GM12878 (cell line): ENCODE data around the gene PRPS1. TPM values are rescaled to one million over a fixed set of nuclear protein-coding genes. Genes with fewer than 3 reads are reported as not detected.

Experiments used
- ATAC-seq: fragments of 200-7000 bp; cut with Tn5 transposase; 3 replicates; pipeline ENCODE4 v1.9.1; 2020; ENCODE audit warnings: mild to moderate bottlenecking, moderate library complexity
- BruUV-seq: library from RNA; stranded (reverse); fragments of 400-500 nt; replicated peaks from 2 replicates; lab custom pipeline; 2021; lab: Mats Ljungman, UMichigan
- CTCF ChIA-PET: fragments of 300-600 bp; sonication (Branson Sonifier 250); formaldehyde crosslinking; extraction: SDS; loops from one replicate; lab custom pipeline; 2021; ENCODE audit warnings: inconsistent platforms; lab: Yijun Ruan, JAX
- POLR2A ChIA-PET: fragments of 350-600 bp; formaldehyde crosslinking; extraction: SDS; loops from one replicate; lab custom pipeline; 2021; ENCODE audit warnings: inconsistent platforms; lab: Charles Lee
- RAD21 ChIA-PET: fragments of 300-600 bp; sonication (Branson Sonifier 250); formaldehyde crosslinking; loops from one replicate; lab custom pipeline; 2023; ENCODE audit warnings: antibody characterized with exemption; ENCODE audit not compliant: unreplicated experiment; lab: Charles Lee
- SMC1A ChIA-PET: fragments of 300-600 bp; sonication (Branson Sonifier 250); formaldehyde crosslinking; loops from one replicate; lab custom pipeline; 2023; ENCODE audit not compliant: unreplicated experiment, uncharacterized antibody; lab: Charles Lee
- DNase-seq: peaks from one replicate; pipeline ENCODE4 v3.0.0-alpha.2; 2011; ENCODE audit warnings: low read depth, low spot score
- FAIRE-seq: peaks from 3 replicates; lab custom pipeline; 2011; peaks lifted over from hg19 to GRCh38; lab: Jason Lieb, UNC
- H2AFZ ChIP-seq: 2 replicates; pipeline ENCODE4 v1.6.0; 2011; ENCODE audit warnings: low read depth, low read length, control low read depth; ENCODE audit not compliant: control insufficient read depth
- H3K27ac ChIP-seq: 2 replicates; pipeline ENCODE4 v1.5.1; 2011; ENCODE audit warnings: control low read depth; ENCODE audit not compliant: control insufficient read depth, insufficient read depth
- H3K27me3 ChIP-seq, 2 experiments: replicated peaks in 1 of 2; 2 replicates each; pipeline versions ENCODE4 v1.6.0 to v1.6.1; 2011; ENCODE audit warnings: low read length in 1 of 2; ENCODE audit not compliant: control insufficient read depth in 2 of 2, insufficient read depth in 2 of 2
- H3K36me3 ChIP-seq, 2 experiments: 2 replicates each; pipeline ENCODE4 v1.5.1; 2011; ENCODE audit warnings: low read length in 1 of 2; ENCODE audit not compliant: control insufficient read depth in 2 of 2, insufficient read depth in 2 of 2
- H3K4me1 ChIP-seq: 2 replicates; pipeline ENCODE4 v1.6.1; 2011; ENCODE audit warnings: mild to moderate bottlenecking, low read length, moderate library complexity, mixed read lengths; ENCODE audit not compliant: control insufficient read depth, insufficient read depth
- H3K4me2 ChIP-seq: 2 replicates; pipeline ENCODE4 v1.6.0; 2011; ENCODE audit warnings: control low read depth; ENCODE audit not compliant: control insufficient read depth, insufficient read depth
- H3K4me3 ChIP-seq: fragments of 200-600 bp; sonication (generic); 2 replicates; pipeline ENCODE4 v1.5.1; 2016
- H3K79me2 ChIP-seq: 2 replicates; pipeline ENCODE4 v1.6.0; 2011; ENCODE audit warnings: low read length; ENCODE audit not compliant: control insufficient read depth, insufficient read depth
- H3K9ac ChIP-seq: 2 replicates; pipeline ENCODE4 v1.8.0; 2011; ENCODE audit warnings: low read length, control low read depth, mixed read lengths; ENCODE audit not compliant: control insufficient read depth, insufficient read depth
- H3K9me3 ChIP-seq: replicated peaks from 3 replicates; pipeline ENCODE4 v1.5.1; 2011; ENCODE audit warnings: mild to moderate bottlenecking, low read length; ENCODE audit not compliant: control insufficient read depth, insufficient read depth
- H4K20me1 ChIP-seq: 2 replicates; pipeline ENCODE4 v1.6.0; 2011; ENCODE audit not compliant: control insufficient read depth, insufficient read depth
- ATF3 ChIP-seq: IDR thresholded peaks from 2 replicates; pipeline ENCODE4 v1.6.1; 2011; ENCODE audit warnings: low read depth, mild to moderate bottlenecking, low read length, moderate library complexity, borderline replicate concordance; ENCODE audit errors: extremely low read depth
- CBX3 ChIP-seq: fragments of 200-600 bp; sonication (generic); IDR thresholded peaks from 2 replicates; pipeline ENCODE4 v1.6.1; 2016; ENCODE audit warnings: low read depth, borderline replicate concordance
- ELK1 ChIP-seq: IDR thresholded peaks from 2 replicates; pipeline ENCODE4 v1.6.1; 2012; ENCODE audit warnings: low read depth, low read length, improper control_type of control experiment
- IKZF1 ChIP-seq: fragments of 450-650 bp; conservative IDR thresholded peaks from 2 replicates; pipeline ENCODE4 v1.6.1; 2017; ENCODE audit warnings: antibody characterized with exemption, mild to moderate bottlenecking
- IKZF2 ChIP-seq, 2 experiments: fragments of 450-650 bp; IDR thresholded peaks; 2 replicates each; pipeline ENCODE4 v1.6.1; 2017; ENCODE audit warnings: mild to moderate bottlenecking in 2 of 2, moderate library complexity in 2 of 2
- IRF4 ChIP-seq: IDR thresholded peaks from 2 replicates; pipeline ENCODE4 v1.6.1; 2011; ENCODE audit warnings: low read depth, low read length
- LARP7 ChIP-seq: fragments of 450-650 bp; IDR thresholded peaks from 2 replicates; pipeline ENCODE4 v1.6.1; 2017; ENCODE audit warnings: mild to moderate bottlenecking
- MLLT1 ChIP-seq: fragments of 450-650 bp; IDR thresholded peaks from 2 replicates; pipeline ENCODE4 v1.6.1; 2016; ENCODE audit warnings: mild to moderate bottlenecking
- PAX8 ChIP-seq: fragments of 450-650 bp; IDR thresholded peaks from 2 replicates; pipeline ENCODE4 v1.6.1; 2017; ENCODE audit warnings: mild to moderate bottlenecking, moderate library complexity
- POLR2A ChIP-seq: IDR thresholded peaks from 2 replicates; pipeline ENCODE4 v1.6.1; 2011; ENCODE audit warnings: low read depth, mild to moderate bottlenecking, low read length
- RUNX3 ChIP-seq: IDR thresholded peaks from 2 replicates; pipeline ENCODE4 v1.6.1; 2012; ENCODE audit warnings: low read length, inconsistent platforms
- SMARCA5 ChIP-seq: fragments of 450-650 bp; IDR thresholded peaks from 2 replicates; pipeline ENCODE4 v1.6.1; 2017; ENCODE audit warnings: mild to moderate bottlenecking
- SPI1 ChIP-seq: IDR thresholded peaks from 2 replicates; pipeline ENCODE4 v1.6.1; 2011; ENCODE audit warnings: low read depth, mild to moderate bottlenecking, low read length, moderate library complexity, borderline replicate concordance; ENCODE audit not compliant: insufficient read depth
- SUZ12 ChIP-seq: fragments of 200-600 bp; sonication (generic); IDR thresholded peaks from one replicate; pipeline ENCODE4 v1.6.1; 2018; ENCODE audit warnings: antibody characterized with exemption, mild to moderate bottlenecking; ENCODE audit not compliant: unreplicated experiment
- USF1 ChIP-seq: IDR thresholded peaks from 2 replicates; pipeline ENCODE4 v1.6.1; 2011; ENCODE audit warnings: borderline replicate concordance, low read depth, mild to moderate bottlenecking, moderate library complexity, mixed read lengths, low read length; ENCODE audit not compliant: insufficient read depth; ENCODE audit errors: extremely low read length
- ZNF274 ChIP-seq: IDR thresholded peaks from one replicate; pipeline ENCODE4 v1.8.0; 2011; ENCODE audit not compliant: insufficient read length, insufficient read depth
- WGBS: methylation state at CpG from one replicate; pipeline ENCODE4 v1.1.6; 2016; ENCODE audit warnings: low lambda C conversion rate; ENCODE audit not compliant: insufficient replicate concordance, insufficient coverage; ENCODE audit errors: missing lambda C conversion rate; 5-methylcytosine and 5-hydroxymethylcytosine counted together
- in situ Hi-C: fragments of 300-500 bp; cut with MboI; formaldehyde crosslinking; loops from 9 replicates; pipeline ENCODE4 v1.14.3; 2018; ENCODE audit warnings: mixed read lengths
- intact Hi-C: fragments of 100-400 bp; cut with micrococcal nuclease; formaldehyde crosslinking; loops from one replicate; pipeline ENCODE4 v1.14.2; 2022; ENCODE audit not compliant: unreplicated experiment
- polyA plus RNA-seq, 11 experiments: library from polyadenylated mRNA; depleted of rRNA in 4 of 11; unstranded in 6 of 11; stranded (reverse) in 5 of 11; fragments of >200 nt; fragmentation: Nextera tagmentation in 4 of 11; fragmentation: Illumina TruSeq in 1 of 11; extraction: Ambion mirVana in 4 of 11; extraction: Trizol in 1 of 11; gene quantifications; 1 replicate in 1 of 11; 2 replicates in 10 of 11; pipeline versions ENCODE4 v1.2.1 to v1.2.3, GENCODE V29; 2011 to 2016; ENCODE audit warnings: inconsistent platforms in 2 of 11, missing spikeins in 2 of 11, low read depth in 1 of 11
- total RNA-seq, 4 experiments: library from RNA; depleted of rRNA in 3 of 4; stranded (reverse); fragments of >200 nt in 3 of 4; fragmentation: Illumina TruSeq in 1 of 4; extraction: Trizol in 1 of 4; gene quantifications; 2 replicates each; pipeline versions ENCODE4 v1.2.1 to v1.2.3, GENCODE V29; 2013 to 2021

PRPS1 gene
- total and polyA plus RNA-seq, 10 of the 15 experiments (the other 5 are each of a cell fraction or from before 2014, with no cell fraction given): 26.5 to 86.5 (median 61.1) TPM

GRCh38 chrX:107626481-107626880 lies 1.8 kb upstream of the PRPS1 start:
- ATAC-seq: no peak
- intact Hi-C loops: no loop called here
- no peaks in the 10 kb centered on the region for H3K4me1 ChIP-seq
- TF ChIP-seq IKZF2 (IDR thresholded peaks at IDR 0.05) (no peak), IKZF1 (no peak), ATF3 (no peak), SPI1 (no peak), ZNF274 (no peak)
- no peak overlapping the region for H3K4me3 ChIP-seq
- no TSS peak for BruUV-seq
- RAD21 ChIA-PET: no interaction called here
- SMC1A ChIA-PET: interaction anchor here (1.0 kb wide), 1 partner anchor 92 kb away, joined by 3 read pairs; no protein-coding TSS in a partner anchor
- no peak overlapping the region for H3K9ac ChIP-seq
- DNase-seq: no peak
- FAIRE-seq: no peak
- peaks cover 26% of the 10 kb centered on the region for H3K79me2 ChIP-seq
- CTCF ChIA-PET: no interaction called here
- H3K9me3 ChIP-seq: no peaks in the 10 kb centered on the region
- no peaks in the 10 kb centered on the region for H3K36me3 ChIP-seq
- no peak overlapping the region for H3K4me2 ChIP-seq
- no peaks in the 10 kb centered on the region for H4K20me1 ChIP-seq
- in situ Hi-C loops: no loop called here
- no peak overlapping the region for H2AFZ ChIP-seq
- no peaks in the 10 kb centered on the region for H3K27me3 ChIP-seq
- 49% methylated on average over 12 of the region's 12 CpGs for WGBS
- no peak overlapping the region for H3K27ac ChIP-seq
- POLR2A ChIA-PET: no interaction called here

GRCh38 chrX:107626916-107627315 lies 1.4 kb upstream of the PRPS1 start:
- Histone ChIP-seq H3K79me2 (peaks cover 26% of the 10 kb centered on the region), H3K27me3 (no peaks in the 10 kb centered on the region), H3K9me3 (no peaks in the 10 kb centered on the region), H3K4me1 (no peaks in the 10 kb centered on the region), H3K9ac (no peak overlapping the region)
- no peak for TF ChIP-seq LARP7
- TF ChIP-seq SMARCA5: no peak
- TF ChIP-seq PAX8: no peak
- TF ChIP-seq SUZ12: no peak
- TF ChIP-seq CBX3: no peak
- TF ChIP-seq IRF4: no peak
- TF ChIP-seq MLLT1: no peak
- no peak for TF ChIP-seq ELK1
- TF ChIP-seq USF1: no peak
- no peak for TF ChIP-seq RUNX3
- TF ChIP-seq POLR2A: no peak
- TF ChIP-seq, all 136 proteins: peak for 0
- Histone ChIP-seq H4K20me1 (no peaks in the 10 kb centered on the region), H2AFZ (no peak overlapping the region), H3K36me3 (no peaks in the 10 kb centered on the region), H3K4me3 (no peak overlapping the region), H3K4me2 (no peak overlapping the region), H3K27ac (no peak overlapping the region)
- no peak for ATAC-seq
- RAD21 ChIA-PET: no interaction called here
- POLR2A ChIA-PET: no interaction called here
- SMC1A ChIA-PET: interaction anchor here (1.0 kb wide), 1 partner anchor 92 kb away, joined by 3 read pairs; no protein-coding TSS in a partner anchor
- BruUV-seq: no TSS peak
- in situ Hi-C loops (no loop called here), intact Hi-C loops (no loop called here)
- CTCF ChIA-PET: interaction anchor here (0.6 kb wide), 1 partner anchor 491 kb away, joined by 3 read pairs; no protein-coding TSS in a partner anchor
- no peak for FAIRE-seq
- DNase-seq: no peak
- 28% methylated on average over 2 of the region's 2 CpGs for WGBS
